Measurements from ENCODE around the gene RNU1-3.
A peak's percentile ranks its signal among the peaks of the same experiment; 100 is the strongest.
"Not testable (repeated sequence)": the region's sequence is repeated elsewhere in the genome, so short reads cannot be mapped to it uniquely, and the experiment has no call there.

Gene RNU1-3

DNA sequence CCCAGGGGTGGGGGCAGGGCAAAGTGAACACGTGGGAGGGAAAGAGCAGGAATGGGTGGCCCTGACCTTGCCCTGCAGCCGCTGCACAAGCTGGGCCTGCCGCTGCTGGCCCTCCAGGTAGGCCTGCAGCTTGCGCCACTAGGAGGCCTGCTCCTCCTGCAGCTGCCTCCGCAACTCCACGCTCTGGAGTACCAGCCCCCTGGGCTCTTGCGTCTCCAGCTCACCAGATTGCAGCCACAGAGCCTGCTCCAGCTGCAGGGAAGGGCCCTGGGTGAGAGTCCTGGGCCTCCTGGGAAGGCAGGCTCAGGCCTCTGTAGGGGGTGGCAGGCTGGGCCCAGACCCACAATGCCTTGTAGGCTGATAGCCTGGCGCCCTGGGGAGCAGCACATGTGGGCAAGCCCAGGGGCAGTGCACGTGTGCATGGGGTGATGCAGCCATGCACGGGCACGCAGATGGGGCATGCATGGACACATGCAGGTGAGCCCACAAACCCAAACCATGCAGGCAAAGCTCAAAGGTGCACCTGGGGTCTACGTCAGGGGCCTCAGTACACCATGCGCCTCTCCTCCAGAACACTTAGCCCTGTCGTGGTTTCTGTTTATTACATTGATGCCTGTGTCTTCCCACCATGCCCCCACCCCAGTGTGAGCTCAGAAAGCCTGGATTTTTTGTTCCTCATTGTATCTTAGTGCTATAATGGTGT is 9.6 kb downstream of the RNU1-3 start:
- not testable (repeated sequence) for H3K4me3 ChIP-seq (replicated peaks; ENCODE audit: insufficient read depth, low read length); DNase-seq (ENCODE audit: low read depth in 1 of 2, low spot score in 1 of 2); H3K27ac ChIP-seq (replicated peaks); H3K27me3 ChIP-seq (ENCODE audit: insufficient read depth, poor library complexity, severe bottlenecking)

DNA sequence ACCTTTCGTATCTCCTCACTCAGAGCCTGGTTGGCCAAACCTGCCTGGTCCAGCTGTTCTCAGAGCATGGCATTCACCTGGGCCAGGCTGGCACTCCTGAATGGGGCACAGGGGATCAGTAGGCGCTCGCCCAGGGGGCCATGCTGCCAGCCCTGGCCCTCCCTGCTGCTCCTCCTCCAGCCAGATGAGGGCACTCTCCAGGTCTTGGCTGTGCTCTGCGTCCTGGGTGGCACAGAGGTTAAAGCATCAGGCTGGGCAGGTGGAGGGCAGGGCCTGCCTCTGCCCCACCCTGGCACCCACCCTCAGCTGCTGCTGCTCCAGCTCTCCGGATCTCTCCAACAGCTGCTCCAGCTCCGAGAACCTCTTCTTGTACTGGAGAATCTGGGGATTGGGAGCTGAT is 10.2 kb downstream of the RNU1-3 start:
- H3K27ac ChIP-seq (replicated peaks); H3K4me3 ChIP-seq (replicated peaks; ENCODE audit: insufficient read depth, low read length); DNase-seq (ENCODE audit: low read depth in 1 of 2, low spot score in 1 of 2); H3K27me3 ChIP-seq (ENCODE audit: insufficient read depth, poor library complexity, severe bottlenecking): not testable (repeated sequence)

DNA sequence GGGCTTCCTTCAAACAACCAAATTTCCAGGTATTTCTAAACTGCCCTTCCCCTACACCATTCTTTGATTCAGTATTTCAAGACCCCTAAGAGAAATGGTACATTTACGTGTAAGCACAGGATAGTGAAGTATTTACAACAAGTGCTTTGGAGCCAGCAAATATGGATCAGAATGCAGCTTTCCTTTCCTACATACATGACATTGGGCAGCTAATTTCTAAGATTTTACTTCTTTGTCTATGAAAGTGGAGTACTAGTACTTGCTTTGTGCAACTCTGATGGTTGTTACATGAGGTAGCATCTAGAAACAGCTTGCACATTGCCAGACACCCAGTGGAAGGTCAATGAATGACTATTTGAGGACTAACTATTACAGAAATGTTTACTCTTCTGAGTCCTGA is 15.2 kb downstream of the RNU1-3 start:
- not testable (repeated sequence) for H3K27me3 ChIP-seq (ENCODE audit: insufficient read depth, poor library complexity, severe bottlenecking); H3K4me3 ChIP-seq (replicated peaks; ENCODE audit: insufficient read depth, low read length); H3K27ac ChIP-seq (replicated peaks)
- peak in 1 of 2 experiments; percentile 2 for DNase-seq (ENCODE audit: low read depth in 1 of 2, low spot score in 1 of 2)

DNA sequence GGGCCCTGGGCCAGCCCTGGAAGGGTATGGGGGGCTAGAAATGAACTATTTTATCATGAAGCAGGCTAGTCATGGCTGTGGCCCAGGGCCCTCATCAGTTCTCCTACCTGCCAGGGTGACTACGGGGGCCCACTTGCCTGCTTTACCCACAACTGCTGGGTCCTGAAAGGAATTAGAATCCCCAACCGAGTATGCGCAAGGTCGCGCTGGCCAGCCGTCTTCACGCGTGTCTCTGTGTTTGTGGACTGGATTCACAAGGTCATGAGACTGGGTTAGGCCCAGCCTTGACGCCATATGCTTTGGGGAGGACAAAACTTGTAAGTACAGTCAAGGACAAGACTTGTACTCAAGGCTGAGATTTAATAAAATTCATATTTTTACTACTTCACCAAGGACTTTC is 16.8 kb downstream of the RNU1-3 start:
- not testable (repeated sequence) for H3K27me3 ChIP-seq (ENCODE audit: insufficient read depth, poor library complexity, severe bottlenecking); H3K4me3 ChIP-seq (replicated peaks; ENCODE audit: insufficient read depth, low read length); DNase-seq (ENCODE audit: low read depth in 1 of 2, low spot score in 1 of 2); H3K27ac ChIP-seq (replicated peaks)

DNA sequence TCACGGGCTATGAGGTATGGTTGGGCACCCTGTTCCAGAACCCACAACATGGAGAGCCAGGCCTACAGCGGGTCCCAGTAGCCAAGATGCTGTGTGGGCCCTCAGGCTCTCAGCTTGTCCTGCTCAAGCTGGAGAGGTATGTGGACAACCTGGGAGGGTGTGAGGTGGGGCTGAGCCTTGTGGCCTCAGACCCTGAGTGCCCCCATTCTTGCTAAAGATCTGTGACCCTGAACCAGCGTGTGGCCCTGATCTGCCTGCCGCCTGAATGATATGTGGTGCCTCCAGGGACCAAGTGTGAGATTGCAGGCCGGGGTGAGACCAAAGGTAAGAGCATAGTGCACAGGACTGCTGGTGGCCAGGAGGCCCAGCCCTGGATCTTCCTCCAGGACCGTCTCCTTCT is 17.4 kb downstream of the RNU1-3 start:
- not testable (repeated sequence) for DNase-seq (ENCODE audit: low read depth in 1 of 2, low spot score in 1 of 2); H3K4me3 ChIP-seq (replicated peaks; ENCODE audit: insufficient read depth, low read length); H3K27ac ChIP-seq (replicated peaks); H3K27me3 ChIP-seq (ENCODE audit: insufficient read depth, poor library complexity, severe bottlenecking)

DNA sequence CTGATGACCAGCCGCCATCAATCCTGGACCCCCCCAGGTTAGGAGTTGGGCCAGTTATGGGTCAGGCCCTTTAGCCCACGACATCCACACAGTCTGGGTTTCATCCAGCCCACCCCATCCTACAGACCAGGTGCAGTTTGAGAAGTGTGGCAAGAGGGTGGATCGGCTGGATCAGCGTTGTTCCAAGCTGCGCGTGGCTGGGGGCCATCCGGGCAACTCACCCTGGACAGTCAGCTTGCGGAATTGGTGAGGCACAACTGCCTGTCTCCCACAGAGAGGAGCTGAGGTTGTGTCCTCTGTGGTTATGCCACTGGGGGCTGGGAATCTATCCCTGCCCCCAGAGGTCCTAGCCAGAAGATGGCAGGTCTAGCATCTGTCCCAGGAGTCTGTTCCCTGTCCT is 18.0 kb downstream of the RNU1-3 start:
- not testable (repeated sequence) for DNase-seq (ENCODE audit: low read depth in 1 of 2, low spot score in 1 of 2); H3K4me3 ChIP-seq (replicated peaks; ENCODE audit: insufficient read depth, low read length); H3K27ac ChIP-seq (replicated peaks); H3K27me3 ChIP-seq (ENCODE audit: insufficient read depth, poor library complexity, severe bottlenecking)

DNA sequence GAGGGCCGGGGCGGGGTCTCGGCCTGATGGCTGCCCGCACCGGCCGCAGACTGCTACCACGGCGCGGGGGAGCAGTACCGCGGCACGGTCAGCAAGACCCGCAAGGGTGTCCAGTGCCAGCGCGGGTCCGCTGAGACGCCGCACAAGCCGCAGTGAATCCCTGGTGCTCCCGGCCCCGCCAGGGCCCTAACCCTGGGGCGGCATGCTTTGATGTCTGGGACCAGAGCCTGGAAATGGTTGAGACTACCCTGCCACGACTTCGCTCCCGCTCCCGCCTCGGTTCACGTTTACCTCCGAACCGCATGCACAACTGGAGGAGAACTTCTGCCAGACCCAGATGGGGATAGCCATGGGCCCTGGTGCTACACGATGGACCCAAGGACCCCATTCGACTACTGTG is 18.5 kb downstream of the RNU1-3 start:
- not testable (repeated sequence) for H3K27me3 ChIP-seq (ENCODE audit: insufficient read depth, poor library complexity, severe bottlenecking); DNase-seq (ENCODE audit: low read depth in 1 of 2, low spot score in 1 of 2); H3K4me3 ChIP-seq (replicated peaks; ENCODE audit: insufficient read depth, low read length); H3K27ac ChIP-seq (replicated peaks)

DNA sequence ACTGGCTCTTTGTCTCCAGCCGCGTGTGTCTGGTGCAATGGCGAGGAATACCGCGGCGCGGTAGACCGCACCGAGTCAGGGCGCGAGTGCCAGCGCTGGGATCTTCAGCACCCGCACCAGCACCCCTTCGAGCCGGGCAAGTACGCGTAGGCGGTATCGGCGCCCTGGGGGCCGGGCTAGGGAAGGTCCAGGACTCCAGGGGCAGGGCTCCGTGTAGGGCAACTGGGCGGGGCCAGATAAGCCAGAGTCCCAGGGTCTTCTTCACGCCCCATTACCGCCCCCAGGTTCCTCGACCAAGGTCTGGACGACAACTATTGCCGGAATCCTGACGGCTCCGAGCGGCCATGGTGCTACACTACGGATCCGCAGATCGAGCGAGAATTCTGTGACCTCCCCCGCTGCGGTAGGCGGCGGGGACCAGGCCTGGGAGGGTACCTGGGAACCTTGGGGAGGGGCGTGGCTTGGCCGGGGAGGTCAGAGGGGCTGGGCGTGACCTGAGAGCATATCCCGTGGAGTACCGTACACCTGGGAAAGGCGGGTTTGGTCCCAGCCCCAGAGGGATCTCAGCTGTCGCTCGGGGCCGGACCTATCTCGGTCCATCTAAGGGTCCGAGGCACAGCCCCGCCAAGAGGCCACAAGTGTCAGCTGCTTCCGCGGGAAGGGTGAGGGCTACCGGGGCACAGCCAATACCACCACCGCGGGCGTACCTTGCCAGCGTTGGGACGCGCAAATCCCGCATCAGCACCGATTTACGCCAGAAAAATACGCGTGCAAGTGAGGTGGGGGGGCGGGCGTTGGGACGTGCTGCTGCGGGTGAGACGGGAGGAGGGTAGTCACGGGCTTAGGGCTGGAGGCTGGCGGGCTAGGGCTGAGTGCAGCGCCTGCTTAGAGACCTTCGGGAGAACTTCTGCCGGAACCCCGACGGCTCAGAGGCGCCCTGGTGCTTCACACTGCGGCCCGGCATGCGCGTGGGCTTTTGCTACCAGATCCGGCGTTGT is 19.3 kb downstream of the RNU1-3 start:
- not testable (repeated sequence) for H3K4me3 ChIP-seq (replicated peaks; ENCODE audit: insufficient read depth, low read length); H3K27ac ChIP-seq (replicated peaks); H3K27me3 ChIP-seq (ENCODE audit: insufficient read depth, poor library complexity, severe bottlenecking); DNase-seq (ENCODE audit: low read depth in 1 of 2, low spot score in 1 of 2)

DNA sequence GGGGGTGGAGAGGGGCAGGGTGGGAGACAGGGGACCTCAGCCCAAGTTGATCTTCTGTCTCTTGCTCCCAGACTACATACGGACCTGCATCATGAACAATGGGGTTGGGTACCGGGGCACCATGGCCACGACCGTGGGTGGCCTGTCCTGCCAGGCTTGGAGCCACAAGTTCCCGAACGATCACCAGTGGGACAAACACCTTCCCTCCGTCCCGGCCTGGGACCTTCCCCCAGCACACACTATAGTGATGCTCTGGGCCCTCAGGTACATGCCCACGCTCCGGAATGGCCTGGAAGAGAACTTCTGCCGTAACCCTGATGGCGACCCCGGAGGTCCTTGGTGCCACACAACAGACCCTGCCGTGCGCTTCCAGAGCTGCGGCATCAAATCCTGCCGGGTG is 20.0 kb downstream of the RNU1-3 start:
- H3K27me3 ChIP-seq (ENCODE audit: insufficient read depth, poor library complexity, severe bottlenecking); H3K4me3 ChIP-seq (replicated peaks; ENCODE audit: insufficient read depth, low read length); H3K27ac ChIP-seq (replicated peaks); DNase-seq (ENCODE audit: low read depth in 1 of 2, low spot score in 1 of 2): not testable (repeated sequence)

DNA sequence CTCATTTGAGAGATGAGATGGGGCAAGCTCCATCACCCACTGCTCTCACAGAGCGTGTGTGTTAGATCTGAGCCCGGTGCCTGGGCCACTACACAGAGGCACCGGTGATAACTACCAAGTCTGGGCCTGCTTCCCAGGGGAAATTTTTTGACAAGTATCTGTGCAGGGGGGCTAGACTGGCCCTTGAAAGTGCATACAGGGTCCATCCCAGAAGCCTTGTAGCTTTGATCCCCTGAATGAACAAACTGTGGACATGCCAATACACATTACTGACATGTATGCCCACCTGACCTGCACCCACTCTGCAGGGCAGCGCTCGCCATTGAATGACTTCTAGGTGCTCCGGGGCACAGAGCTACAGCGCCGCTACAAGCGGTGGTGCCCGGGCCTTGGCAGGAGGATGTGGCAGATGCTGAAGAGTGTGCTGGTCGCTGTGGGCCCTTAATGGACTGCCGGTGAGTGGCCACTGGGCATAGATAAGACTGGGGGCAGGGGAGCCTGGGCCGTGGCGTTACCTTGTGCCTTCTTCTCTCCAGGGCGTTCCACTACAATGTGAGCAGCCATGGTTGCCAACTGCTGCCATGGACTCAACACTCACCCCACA is 20.6 kb downstream of the RNU1-3 start:
- H3K27ac ChIP-seq (replicated peaks); H3K4me3 ChIP-seq (replicated peaks; ENCODE audit: insufficient read depth, low read length); DNase-seq (ENCODE audit: low read depth in 1 of 2, low spot score in 1 of 2); H3K27me3 ChIP-seq (ENCODE audit: insufficient read depth, poor library complexity, severe bottlenecking): not testable (repeated sequence)

DNA sequence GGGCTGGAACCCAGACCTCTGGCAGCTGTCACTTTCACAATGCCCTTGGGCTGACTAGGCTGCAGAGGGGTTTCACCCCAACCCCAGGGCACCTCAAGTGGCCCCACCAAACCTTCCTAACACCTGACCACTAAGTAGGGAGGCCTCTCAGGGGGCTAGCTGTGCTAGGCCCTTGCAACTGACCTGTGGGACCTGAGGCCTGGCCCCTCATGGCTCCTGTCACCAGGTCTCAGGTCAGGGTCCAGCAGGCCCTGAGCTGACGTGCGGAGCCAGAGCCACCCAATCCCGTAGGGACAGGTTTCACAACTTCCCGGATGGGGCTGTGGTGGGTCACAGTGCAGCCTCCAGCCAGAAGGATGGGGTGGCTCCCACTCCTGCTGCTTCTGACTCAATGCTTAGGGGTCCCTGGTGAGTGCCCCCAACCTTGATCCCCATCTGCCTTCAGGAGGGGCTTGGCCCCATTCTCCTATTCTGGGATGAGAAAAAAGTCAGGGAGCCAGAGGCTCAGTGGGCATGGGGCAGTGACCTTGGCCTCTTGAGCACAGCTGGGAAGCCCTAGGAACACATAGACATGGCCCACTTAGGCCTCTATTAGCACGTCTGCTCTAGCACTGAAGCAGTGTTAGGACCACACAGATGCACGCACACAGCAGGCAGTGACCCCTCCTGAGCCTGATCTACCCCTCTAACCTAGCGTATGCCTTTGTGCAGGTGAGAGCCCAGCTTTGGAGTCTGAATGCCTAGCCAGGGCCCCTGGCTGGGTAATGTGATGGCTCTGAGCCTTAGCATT is 21.3 kb downstream of the RNU1-3 start:
- not testable (repeated sequence) for DNase-seq (ENCODE audit: low read depth in 1 of 2, low spot score in 1 of 2); H3K27me3 ChIP-seq (ENCODE audit: insufficient read depth, poor library complexity, severe bottlenecking)
- Histone ChIP-seq H3K4me3 (replicated peaks; ENCODE audit: insufficient read depth, low read length) (peak overlapping the region; percentile 97; the same call in 1 of the 2 replicates), H3K27ac (replicated peaks) (peak overlapping the region; percentile 71)
